Testis (tissue), 3 donors: ENCODE results near the gene SPATA13. TPM values are rescaled to one million over a fixed set of nuclear protein-coding genes. Genes with fewer than 3 reads are reported as not detected.

Experiments
- DNase-seq: peaks from one replicate; pipeline ENCODE4 v3.0.0-alpha.2; 2019
- H3K27ac ChIP-seq, 2 donors: fragments of 200-600 bp; sonication (generic); one replicate each; pipeline ENCODE4 v1.5.1; 2019
- H3K27me3 ChIP-seq: fragments of 200-600 bp; sonication (generic); one replicate; pipeline ENCODE4 v1.5.1; 2019
- H3K36me3 ChIP-seq: fragments of 200-600 bp; sonication (generic); one replicate; pipeline ENCODE4 v1.5.1; 2017; ENCODE audit warnings: low read depth; ENCODE audit errors: missing control alignments
- H3K4me1 ChIP-seq: fragments of 200-600 bp; sonication (generic); one replicate; pipeline ENCODE4 v1.5.1; 2019
- H3K4me3 ChIP-seq, 2 donors: fragments of 200-600 bp; sonication (generic); one replicate each; pipeline ENCODE4 v1.5.1; 2017 to 2019
- H3K9me3 ChIP-seq: fragments of 200-600 bp; sonication (generic); one replicate; pipeline ENCODE4 v1.5.1; 2017
- CTCF ChIP-seq, 3 experiments: fragments of 450-650 bp in 2 of 3; fragments of 200-600 bp in 1 of 3; sonication (generic) in 1 of 3; IDR thresholded peaks; one replicate each; pipeline ENCODE4 v1.5.1; 2016 to 2019; ENCODE audit warnings: antibody characterized with exemption in 3 of 3, mild to moderate bottlenecking in 2 of 3, moderate library complexity in 1 of 3
- POLR2A ChIP-seq: fragments of 450-650 bp; IDR thresholded peaks from one replicate; pipeline ENCODE4 v1.6.1; 2017; ENCODE audit warnings: antibody characterized with exemption, mild to moderate bottlenecking, moderate library complexity
- WGBS, 2 donors: methylation state at CpG; one replicate each; pipeline ENCODE4 v1.1.5; 2018; 5-methylcytosine and 5-hydroxymethylcytosine counted together
- intact Hi-C: fragments of 100-400 bp; cut with DNase I; formaldehyde crosslinking; loops from one replicate; pipeline ENCODE4 v1.15.1; 2023; ENCODE audit warnings: low total_unique reads
- polyA plus RNA-seq: library from polyadenylated mRNA; stranded (reverse); fragments of 350-450 nt; fragmentation: Illumina TruSeq; extraction: RNeasy Lipid Tissue Mini Kit (QIAGEN cat#74804); gene quantifications from one replicate; pipeline ENCODE4 v1.2.3, GENCODE V29; 2014; ENCODE audit warnings: low read depth, low replicate concordance; ENCODE audit not compliant: insufficient read depth
- total RNA-seq, 2 donors: library from RNA; depleted of rRNA; stranded (reverse); fragments of >200 nt; gene quantifications; one replicate each; pipeline ENCODE4 v1.2.3, GENCODE V29; 2016

Gene SPATA13
- total and polyA plus RNA-seq, 3 donors from 2014 or later: 12.9 to 35.6 (median 30.6) TPM

GRCh38 chr13:24131749-24132148 is 28.8 kb upstream of the SPATA13 start:
- intact Hi-C loops: no loop called here
- no peaks in the 10 kb centered on the region for H3K27me3 ChIP-seq
- H3K36me3 ChIP-seq: no peaks in the 10 kb centered on the region
- H3K4me1 ChIP-seq: no peaks in the 10 kb centered on the region
- no peak overlapping the region for H3K27ac ChIP-seq
- DNase-seq: no peak
- no peak for TF ChIP-seq CTCF (IDR thresholded peaks at IDR 0.05)
- TF ChIP-seq POLR2A: no peak
- H3K4me3 ChIP-seq: no peak overlapping the region
- 0 to 46% methylated on average over 1 of the region's 1 CpG for WGBS, 2 donors
- no peaks in the 10 kb centered on the region for H3K9me3 ChIP-seq

GRCh38 chr13:24133021-24133795 is 27.3 kb upstream of the SPATA13 start:
- no peaks in the 10 kb centered on the region for H3K27me3 ChIP-seq
- WGBS, 2 donors: 79 to 87% methylated on average over 7 of the region's 7 CpGs
- TF ChIP-seq POLR2A (no peak), CTCF (IDR thresholded peaks at IDR 0.05) (no peak)

GRCh38 chr13:24134231-24134630 is 26.3 kb upstream of the SPATA13 start:
- Histone ChIP-seq H3K4me1 (no peaks in the 10 kb centered on the region), H3K4me3 (no peak overlapping the region), H3K27ac (no peak overlapping the region), H3K27me3 (no peaks in the 10 kb centered on the region), H3K9me3 (no peaks in the 10 kb centered on the region), H3K36me3 (no peaks in the 10 kb centered on the region)
- intact Hi-C loops: no loop called here
- WGBS, 2 donors: 53 to 59% methylated on average over 7 of the region's 7 CpGs
- TF ChIP-seq CTCF (IDR thresholded peaks at IDR 0.05): no peak
- no peak for TF ChIP-seq POLR2A
- no peak for DNase-seq

More at GRCh38 chr13:24133021-24133795, 27.3 kb upstream of the SPATA13 start:
- H3K4me3 ChIP-seq: no peak overlapping the region
- intact Hi-C loops: no loop called here
- H3K9me3 ChIP-seq: no peaks in the 10 kb centered on the region
- no peak for DNase-seq
- no peaks in the 10 kb centered on the region for H3K36me3 ChIP-seq
- no peak overlapping the region for H3K27ac ChIP-seq
- no peaks in the 10 kb centered on the region for H3K4me1 ChIP-seq

- no peak for DNase-seq
- Histone ChIP-seq H3K27ac (no peak overlapping the region), H3K27me3 (no peaks in the 10 kb centered on the region), H3K4me1 (no peaks in the 10 kb centered on the region), H3K4me3 (no peak overlapping the region), H3K9me3 (no peaks in the 10 kb centered on the region), H3K36me3 (no peaks in the 10 kb centered on the region)
- no peak for TF ChIP-seq POLR2A
- no peak for TF ChIP-seq CTCF (IDR thresholded peaks at IDR 0.05)
- intact Hi-C loops: no loop called here
- WGBS, 2 donors: 81 to 85% methylated on average over 6 of the region's 6 CpGs
These were observed 25.8 kb upstream of the SPATA13 start for GRCh38 chr13:24134757-24135156.
